IMR-90 (cell line): Measurements from ENCODE around the gene PTGDR2. TPM values are rescaled to one million over a fixed set of nuclear protein-coding genes. Genes with fewer than 3 reads are reported as not detected.

Source experiments
- polyA plus RNA-seq, 3 experiments: library from polyadenylated mRNA; depleted of rRNA; stranded (reverse); fragments of >200 nt; gene quantifications; 2 replicates each; pipeline ENCODE4 v1.2.3, GENCODE V29; 2012; ENCODE audit warnings: low replicate concordance in 1 of 3
- total RNA-seq: library from RNA; depleted of rRNA; stranded (reverse); fragments of >200 nt; gene quantifications from 2 replicates; pipeline ENCODE4 v1.2.3, GENCODE V29; 2012; rRNA removed

Gene PTGDR2
- total and polyA plus RNA-seq, 2 of the 4 experiments (the other 2 are of a cell fraction), result under 0.01 to 0.12 TPM

Other genes starting within 250 kb of the PTGDR2 start
- gene MS4A8, start 156.3 kb downstream of the PTGDR2 start, total RNA-seq, result not detected in 2 replicates
- gene MS4A8, start 156.3 kb downstream of the PTGDR2 start, polyA plus RNA-seq (2012; rRNA removed), result not detected in 2 replicates
- gene MS4A18, start 131.2 kb downstream of the PTGDR2 start, total RNA-seq, result not detected in 2 replicates
- gene MS4A18, start 131.2 kb downstream of the PTGDR2 start, polyA plus RNA-seq (2012; rRNA removed), result not detected in 2 replicates
- not detected in 2 replicates for gene MS4A15, start 99.1 kb downstream of the PTGDR2 start, total RNA-seq
- gene MS4A15, start 99.1 kb downstream of the PTGDR2 start, polyA plus RNA-seq (2012; rRNA removed), result not detected in 2 replicates
- not detected in 2 replicates for gene MS4A10, start 70.6 kb downstream of the PTGDR2 start, total RNA-seq
- gene MS4A10, start 70.6 kb downstream of the PTGDR2 start, polyA plus RNA-seq (2012; rRNA removed), result not detected in 2 replicates
- 9.5 and 10.3 TPM in 2 replicates for gene CCDC86, start 13.8 kb downstream of the PTGDR2 start, total RNA-seq
- 34.0 and 38.7 TPM in 2 replicates for gene CCDC86, start 13.8 kb downstream of the PTGDR2 start, polyA plus RNA-seq (2012; rRNA removed)
- 0.18 and 0.28 TPM in 2 replicates for gene ZP1, start 11.6 kb upstream of the PTGDR2 start, total RNA-seq
- 1.2 and 1.6 TPM in 2 replicates for gene ZP1, start 11.6 kb upstream of the PTGDR2 start, polyA plus RNA-seq (2012; rRNA removed)
- gene PRPF19, start 50.6 kb upstream of the PTGDR2 start, total RNA-seq, result 29.7 and 29.8 TPM in 2 replicates
- gene PRPF19, start 50.6 kb upstream of the PTGDR2 start, polyA plus RNA-seq (2012; rRNA removed), result 48.5 and 50.4 TPM in 2 replicates
- gene TMEM109, start 58.2 kb upstream of the PTGDR2 start, total RNA-seq, result 15.1 and 17.2 TPM in 2 replicates
- gene TMEM109, start 58.2 kb upstream of the PTGDR2 start, polyA plus RNA-seq (2012; rRNA removed), result 69.7 and 73.6 TPM in 2 replicates
- 7.7 and 8.3 TPM in 2 replicates for gene TMEM132A, start 68.5 kb upstream of the PTGDR2 start, total RNA-seq
- gene TMEM132A, start 68.5 kb upstream of the PTGDR2 start, polyA plus RNA-seq (2012; rRNA removed), result 64.2 and 74.8 TPM in 2 replicates
- gene SLC15A3, start 96.2 kb upstream of the PTGDR2 start, total RNA-seq, result 1.9 and 3.2 TPM in 2 replicates
- gene SLC15A3, start 96.2 kb upstream of the PTGDR2 start, polyA plus RNA-seq (2012; rRNA removed), result 4.4 and 5.2 TPM in 2 replicates
- gene CD6, start 115.7 kb upstream of the PTGDR2 start, total RNA-seq, result not detected in 2 replicates
- not detected in 2 replicates for gene CD6, start 115.7 kb upstream of the PTGDR2 start, polyA plus RNA-seq (2012; rRNA removed)
- not detected in 2 replicates for gene CD5, start 246.5 kb upstream of the PTGDR2 start, total RNA-seq
- not detected in 2 replicates for gene CD5, start 246.5 kb upstream of the PTGDR2 start, polyA plus RNA-seq (2012; rRNA removed)